Embryonic facial prominence (tissue), 1 donor: ENCODE measurements around the gene RBP4.
A peak's percentile ranks its signal among the peaks of the same experiment; 100 is the strongest.
"Not testable (repeated sequence)": the region's sequence is repeated elsewhere in the genome, so short reads cannot be mapped to it uniquely, and the experiment has no call there.

Experiments used
- DNase-seq: peaks from one replicate; pipeline ENCODE4 v3.0.0-alpha.2; 2016; ENCODE audit errors: extremely low spot score

The RBP4 gene

DNA sequence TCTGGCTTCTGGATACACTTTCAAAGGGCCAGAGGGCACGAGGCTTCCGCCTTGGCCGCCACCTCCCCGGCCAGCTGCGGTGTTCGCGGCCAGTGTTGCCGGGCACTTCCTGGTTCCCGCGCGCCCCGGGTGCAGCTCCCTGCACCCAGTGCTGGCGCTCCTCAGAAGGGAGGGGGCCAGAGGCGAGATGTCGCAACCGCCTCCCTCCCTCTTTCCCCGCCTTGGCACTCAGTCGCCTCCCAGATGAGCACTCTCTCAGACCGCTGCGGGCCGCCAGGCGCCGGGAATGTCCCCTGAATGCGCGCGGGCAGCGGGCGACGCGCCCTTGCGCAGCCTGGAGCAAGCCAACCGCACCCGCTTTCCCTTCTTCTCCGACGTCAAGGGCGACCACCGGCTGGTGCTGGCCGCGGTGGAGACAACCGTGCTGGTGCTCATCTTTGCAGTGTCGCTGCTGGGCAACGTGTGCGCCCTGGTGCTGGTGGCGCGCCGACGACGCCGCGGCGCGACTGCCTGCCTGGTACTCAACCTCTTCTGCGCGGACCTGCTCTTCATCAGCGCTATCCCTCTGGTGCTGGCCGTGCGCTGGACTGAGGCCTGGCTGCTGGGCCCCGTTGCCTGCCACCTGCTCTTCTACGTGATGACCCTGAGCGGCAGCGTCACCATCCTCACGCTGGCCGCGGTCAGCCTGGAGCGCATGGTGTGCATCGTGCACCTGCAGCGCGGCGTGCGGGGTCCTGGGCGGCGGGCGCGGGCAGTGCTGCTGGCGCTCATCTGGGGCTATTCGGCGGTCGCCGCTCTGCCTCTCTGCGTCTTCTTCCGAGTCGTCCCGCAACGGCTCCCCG is 34.4 kb downstream of the RBP4 start, which contains the start of gene FFAR4:
FFAR4 (plus strand) TSS at position 231 of the 842 bp plus-strand sequence; CDS start at position 287, 56 bp downstream.
- no peak for DNase-seq

DNA sequence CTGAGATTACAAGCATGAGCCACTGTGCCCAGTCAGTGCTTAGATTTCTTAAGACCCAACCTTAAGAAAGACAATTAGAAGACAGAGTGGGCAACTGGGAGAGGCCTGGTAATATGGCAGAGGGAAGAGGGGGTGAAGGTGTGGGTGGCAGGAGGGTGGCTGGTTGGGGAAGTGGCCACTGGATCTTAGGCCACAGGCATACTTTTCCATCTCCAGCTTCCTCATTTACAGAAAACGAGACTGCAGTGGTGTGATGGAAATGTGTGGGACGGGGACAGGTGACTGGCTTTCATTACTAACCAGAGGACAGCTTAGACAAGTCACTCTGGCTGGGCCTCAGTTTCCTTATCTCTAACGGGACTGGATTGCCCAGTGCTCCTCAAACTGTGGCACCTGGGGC is 35.6 kb downstream of the RBP4 start:
- DNase-seq: no peak

DNA sequence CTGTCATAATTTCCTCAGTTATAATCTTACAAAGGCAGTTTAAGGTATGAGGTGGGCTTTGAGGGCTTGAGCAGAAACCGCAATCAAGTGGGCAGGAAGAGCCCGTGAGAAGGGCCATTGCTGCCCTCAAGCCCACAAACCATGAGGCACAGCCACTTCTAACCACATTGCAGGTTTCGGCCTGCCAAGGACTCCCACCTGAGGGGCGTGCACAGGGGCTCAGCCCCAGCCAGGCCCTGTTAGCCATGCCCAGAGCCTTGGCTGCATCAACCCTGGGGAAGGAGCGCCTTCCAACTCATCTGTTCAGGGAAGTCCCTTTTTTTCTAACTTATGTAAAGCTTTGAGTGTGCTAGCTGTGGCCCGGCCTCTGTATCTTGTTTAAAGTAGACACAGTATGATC is 40.5 kb downstream of the RBP4 start:
- no peak for DNase-seq

DNA sequence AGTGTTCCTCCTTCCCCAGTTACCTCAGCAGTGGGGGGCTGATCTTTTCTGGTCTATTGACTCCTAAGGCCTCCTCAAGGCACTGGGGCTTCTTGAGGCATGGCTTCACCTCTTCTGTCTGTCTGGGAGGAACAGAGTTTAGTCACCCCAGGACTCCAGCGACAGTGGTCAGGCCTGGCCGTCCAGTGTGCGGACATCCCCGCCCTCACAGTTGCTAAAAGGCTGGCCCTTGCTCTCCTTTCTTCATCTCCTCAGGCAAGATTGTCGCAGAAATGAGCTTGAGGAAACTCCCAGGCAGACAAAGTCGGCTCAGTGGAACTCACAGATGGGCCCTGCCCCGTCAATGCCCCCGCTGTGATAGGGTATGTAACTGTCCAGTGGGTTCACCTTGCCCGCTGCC is 41.5 kb downstream of the RBP4 start:
- DNase-seq: no peak

DNA sequence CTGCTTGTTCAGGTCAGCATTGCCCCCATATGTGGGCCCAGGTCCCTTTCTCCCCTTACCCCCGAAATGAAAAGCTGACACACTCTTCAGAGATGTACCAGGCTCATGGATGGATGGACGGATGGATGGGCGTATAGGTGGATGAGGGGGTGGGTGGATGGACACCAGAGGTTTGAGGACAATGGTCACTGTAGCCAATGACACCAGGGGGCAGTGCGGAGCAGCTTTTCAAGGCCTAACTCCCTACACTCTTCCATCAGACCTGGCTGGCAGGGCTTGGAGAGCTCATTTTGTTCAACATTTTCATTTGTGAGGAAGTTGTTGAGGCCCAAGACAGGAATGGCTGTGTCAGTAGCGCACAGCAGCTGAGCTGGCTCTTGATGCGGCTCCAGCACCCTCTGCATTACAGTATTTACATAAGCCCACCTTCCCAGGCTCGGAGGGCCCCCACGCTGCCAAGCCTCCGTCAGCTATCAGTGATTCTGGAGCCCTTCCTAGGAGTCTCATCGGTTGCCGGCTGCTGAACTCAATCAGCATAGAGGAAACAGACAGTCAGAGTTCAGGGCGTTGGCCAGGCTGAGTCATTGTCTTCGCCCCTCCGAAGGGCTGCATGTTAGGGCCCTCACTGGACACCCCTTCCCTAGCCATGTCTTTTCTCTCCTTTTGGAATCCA is 46.1 kb downstream of the RBP4 start:
- DNase-seq: no peak

DNA sequence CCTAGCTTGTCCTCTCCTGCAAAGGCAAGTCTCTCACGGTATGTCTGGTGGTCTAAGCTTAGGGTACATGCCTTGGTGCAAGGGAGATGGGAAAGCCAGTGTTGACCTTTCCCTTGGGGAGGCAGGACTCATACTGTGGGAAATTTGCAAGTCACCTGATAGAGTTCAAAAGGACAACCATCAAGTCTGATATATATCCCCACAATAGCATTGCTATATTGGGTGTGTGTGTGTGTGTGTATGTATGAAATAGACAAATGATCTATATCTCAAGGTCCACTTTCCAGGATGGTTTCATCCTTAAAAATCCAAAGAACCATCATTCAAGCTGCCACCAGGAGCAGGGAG is 46.7 kb downstream of the RBP4 start:
- DNase-seq: no peak

DNA sequence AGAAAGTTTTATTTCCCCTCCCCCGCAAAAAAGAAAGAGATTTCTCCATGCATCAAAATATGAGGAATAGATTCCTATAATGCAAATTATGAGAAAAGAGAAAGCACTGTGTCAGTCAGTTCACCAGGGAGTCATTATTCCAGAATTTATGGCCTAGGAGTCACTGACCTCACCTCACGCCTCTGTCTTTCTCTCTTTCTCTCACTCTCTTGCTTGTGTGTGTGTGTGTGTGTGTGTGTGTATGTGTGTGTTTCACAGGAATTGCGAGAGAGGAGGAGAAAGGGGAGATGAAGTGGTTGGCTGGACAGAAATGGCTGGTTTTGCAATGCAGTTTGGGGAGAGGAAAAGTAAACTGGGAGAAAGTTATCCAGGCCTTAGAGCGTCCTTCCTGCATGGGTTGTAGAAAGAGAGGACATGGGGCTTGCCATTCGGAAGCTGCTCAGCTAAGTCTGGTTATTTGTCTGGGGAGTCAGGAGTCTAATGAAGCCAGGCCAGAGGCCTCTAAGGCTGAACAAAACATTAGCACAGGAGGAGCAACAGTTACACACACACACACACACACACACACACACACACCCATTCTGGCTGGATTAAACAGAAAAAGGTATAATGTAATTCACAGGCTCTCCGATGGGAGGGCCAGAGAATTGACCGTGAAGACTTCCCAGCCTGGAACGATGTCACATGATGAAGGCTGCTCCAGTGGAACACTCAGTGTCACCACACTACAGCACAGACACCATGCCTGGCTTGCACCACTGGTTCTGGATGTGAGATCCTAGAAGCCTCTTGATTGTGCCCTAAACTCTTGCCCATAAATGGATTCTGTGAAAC is 47.3 kb downstream of the RBP4 start:
- no peak for DNase-seq

- no peak for DNase-seq
Measured at GRCh38 chr10:93552780-93553179, 48.3 kb downstream of the RBP4 start.

DNA sequence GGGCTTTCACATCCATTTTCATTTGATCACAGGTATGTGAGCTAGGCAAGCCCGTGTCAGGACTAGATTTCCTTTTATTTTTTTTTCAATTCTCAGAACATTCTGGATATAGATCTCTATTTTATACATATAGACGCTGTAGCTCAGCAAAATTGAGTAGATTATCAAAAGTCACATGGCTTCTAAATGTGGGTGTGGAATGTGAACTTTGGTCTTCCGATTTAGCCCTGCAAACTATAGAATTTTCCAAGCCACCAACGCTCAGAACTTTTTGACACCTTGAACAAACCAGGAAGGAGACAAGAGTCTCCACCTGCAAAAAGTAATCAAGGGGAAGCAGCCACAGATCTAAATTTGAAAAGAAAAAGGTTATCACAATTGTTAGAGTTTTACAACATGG is 50.4 kb downstream of the RBP4 start:
- DNase-seq: no peak

DNA sequence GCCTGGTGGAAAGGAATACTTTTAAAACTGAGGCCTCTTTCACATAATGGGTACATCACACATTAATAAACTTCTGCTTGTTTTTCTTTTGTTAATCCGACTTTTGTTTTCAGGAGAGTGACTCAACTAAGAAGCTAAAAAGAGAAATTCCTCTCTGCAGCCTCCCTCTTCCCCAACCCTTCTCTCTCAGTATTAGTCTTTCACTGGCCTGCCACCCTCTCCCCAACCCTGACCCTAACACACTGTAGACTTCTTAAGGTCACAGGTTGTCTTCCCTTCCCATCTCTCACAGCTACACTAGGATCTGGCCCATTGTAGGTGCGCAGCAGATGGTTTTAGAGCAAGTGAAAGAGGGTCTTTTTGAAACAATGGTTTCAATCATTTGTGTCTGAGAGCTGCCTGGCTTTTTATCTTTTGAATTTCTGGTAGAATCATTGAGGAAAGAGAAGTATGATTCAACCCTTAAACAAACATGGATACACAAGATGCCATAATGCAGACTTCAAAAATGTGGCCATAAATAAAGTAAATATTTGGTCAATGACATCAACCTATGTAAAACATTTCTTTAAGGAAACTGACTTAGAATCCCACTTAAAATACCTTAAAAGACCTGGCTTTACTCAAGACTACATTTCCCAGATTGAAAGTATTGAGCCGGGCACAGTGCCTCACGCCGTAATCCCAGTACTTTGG is 52.5 kb downstream of the RBP4 start:
- no peak for DNase-seq

DNA sequence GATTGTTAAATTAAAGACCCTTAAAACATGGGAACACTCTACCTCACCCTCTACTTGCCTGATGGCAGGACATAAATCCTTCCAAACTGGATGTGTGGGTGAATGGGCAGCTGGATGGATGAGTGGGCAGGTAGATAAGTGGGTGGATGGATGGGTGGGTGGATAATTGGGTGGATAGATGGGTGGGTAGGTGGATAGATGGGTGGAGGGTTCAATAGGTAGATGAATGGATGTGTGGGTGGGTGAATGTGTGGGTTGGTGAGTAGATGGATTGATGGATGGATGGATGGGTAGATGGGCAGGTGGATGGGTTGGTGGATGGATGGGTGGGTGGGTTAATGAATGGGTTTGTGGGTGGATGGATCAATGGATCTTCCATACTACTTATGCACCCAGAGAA is 53.5 kb downstream of the RBP4 start:
- no peak for DNase-seq

GRCh38 chr10:93546995-93547394 is 54.0 kb downstream of the RBP4 start:
- DNase-seq: not testable (repeated sequence)

GRCh38 chr10:93542358-93542791 is 58.7 kb downstream of the RBP4 start:
- DNase-seq: peak; percentile 22
